HEK293 (cell line): ENCODE results near the gene TTC1.

Experiments used
- GFI1B ChIP-seq: fragments of 450-650 bp; formaldehyde crosslinking; IDR thresholded peaks from 2 replicates; pipeline ENCODE4 v1.5.1; 2016; ENCODE audit warnings: missing biosample characterization, missing genetic modification characterization
- GLIS1 ChIP-seq: fragments of 450-650 bp; formaldehyde crosslinking; IDR thresholded peaks from 2 replicates; pipeline ENCODE4 v1.5.1; 2016; ENCODE audit warnings: missing biosample characterization, missing genetic modification characterization
- KLF16 ChIP-seq: fragments of 450-650 bp; formaldehyde crosslinking; IDR thresholded peaks from 2 replicates; pipeline ENCODE4 v1.5.1; 2017; ENCODE audit warnings: missing biosample characterization, missing genetic modification characterization
- KLF8 ChIP-seq: fragments of 450-650 bp; formaldehyde crosslinking; IDR thresholded peaks from 2 replicates; pipeline ENCODE4 v1.5.1; 2016; ENCODE audit warnings: missing biosample characterization, missing genetic modification characterization
- KLF9 ChIP-seq: fragments of 450-650 bp; formaldehyde crosslinking; IDR thresholded peaks from 2 replicates; pipeline ENCODE4 v1.5.1; 2016; ENCODE audit warnings: missing biosample characterization, missing genetic modification characterization, low read depth
- REPIN1 ChIP-seq: fragments of 450-650 bp; formaldehyde crosslinking; IDR thresholded peaks from 2 replicates; pipeline ENCODE4 v1.5.1; 2017; ENCODE audit warnings: missing biosample characterization, missing genetic modification characterization, low read depth
- SETDB1 ChIP-seq: IDR thresholded peaks from one replicate; pipeline ENCODE4 v1.6.1; 2017; ENCODE audit warnings: mild to moderate bottlenecking, low read length, moderate library complexity, mixed read lengths; ENCODE audit not compliant: insufficient read length
- SP2 ChIP-seq: fragments of 450-650 bp; formaldehyde crosslinking; IDR thresholded peaks from 2 replicates; pipeline ENCODE4 v1.5.1; 2016; ENCODE audit warnings: missing biosample characterization, missing genetic modification characterization
- WT1 ChIP-seq: fragments of 450-650 bp; formaldehyde crosslinking; IDR thresholded peaks from 2 replicates; pipeline ENCODE4 v1.5.1; 2016; ENCODE audit warnings: missing biosample characterization, missing genetic modification characterization
- ZBTB48 ChIP-seq: fragments of 450-650 bp; formaldehyde crosslinking; IDR thresholded peaks from 2 replicates; pipeline ENCODE4 v1.5.1; 2016; ENCODE audit warnings: missing biosample characterization, missing genetic modification characterization
- ZIC2 ChIP-seq: fragments of 450-650 bp; formaldehyde crosslinking; IDR thresholded peaks from 2 replicates; pipeline ENCODE4 v1.5.1; 2016; ENCODE audit warnings: missing biosample characterization, missing genetic modification characterization
- ZNF10 ChIP-seq: fragments of 450-650 bp; formaldehyde crosslinking; IDR thresholded peaks from 2 replicates; pipeline ENCODE4 v1.5.1; 2017; ENCODE audit warnings: missing biosample characterization, missing genetic modification characterization
- ZNF184 ChIP-seq: fragments of 450-650 bp; IDR thresholded peaks from 2 replicates; pipeline ENCODE4 v1.5.1; 2018; ENCODE audit warnings: missing biosample characterization, mild to moderate bottlenecking, missing genetic modification characterization
- ZNF211 ChIP-seq: fragments of 450-650 bp; formaldehyde crosslinking; IDR thresholded peaks from 2 replicates; pipeline ENCODE4 v1.5.1; 2016; ENCODE audit warnings: low read depth, missing biosample characterization, missing genetic modification characterization
- ZNF239 ChIP-seq: fragments of 450-650 bp; formaldehyde crosslinking; IDR thresholded peaks from 2 replicates; pipeline ENCODE4 v1.5.1; 2016; ENCODE audit warnings: missing biosample characterization, missing genetic modification characterization
- ZNF335 ChIP-seq: fragments of 450-650 bp; formaldehyde crosslinking; conservative IDR thresholded peaks from 2 replicates; pipeline ENCODE4 v1.5.1; 2016; ENCODE audit warnings: missing biosample characterization, missing genetic modification characterization
- ZNF654 ChIP-seq: fragments of 450-650 bp; formaldehyde crosslinking; IDR thresholded peaks from 2 replicates; pipeline ENCODE4 v1.5.1; 2016; ENCODE audit warnings: low read depth, missing biosample characterization, missing genetic modification characterization
- ZNF792 ChIP-seq: fragments of 450-650 bp; formaldehyde crosslinking; IDR thresholded peaks from 2 replicates; pipeline ENCODE4 v1.5.1; 2016; ENCODE audit warnings: missing biosample characterization, missing genetic modification characterization
- ZSCAN30 ChIP-seq: fragments of 450-650 bp; IDR thresholded peaks from 2 replicates; pipeline ENCODE4 v1.5.1; 2018; ENCODE audit warnings: missing biosample characterization, mild to moderate bottlenecking, missing genetic modification characterization, moderate library complexity
- TF ChIP-seq, protein P1 (sequence below): fragments of 450-650 bp; formaldehyde crosslinking; IDR thresholded peaks from 2 replicates; pipeline ENCODE4 v1.5.1; 2017; ENCODE audit warnings: missing biosample characterization, missing genetic modification characterization
- TF ChIP-seq, protein P2 (sequence below): fragments of 450-650 bp; formaldehyde crosslinking; IDR thresholded peaks from 2 replicates; pipeline ENCODE4 v1.5.1; 2016; ENCODE audit warnings: missing biosample characterization, missing genetic modification characterization
- TF ChIP-seq, protein P3 (sequence below): fragments of 450-650 bp; formaldehyde crosslinking; IDR thresholded peaks from 2 replicates; pipeline ENCODE4 v1.5.1; 2016; ENCODE audit warnings: missing biosample characterization, missing genetic modification characterization
- TF ChIP-seq, protein P4 (sequence below): sonication (generic); formaldehyde crosslinking; IDR thresholded peaks from 2 replicates; pipeline ENCODE4 v1.8.1; 2022; ENCODE audit warnings: mild to moderate bottlenecking, moderate library complexity, missing genetic modification reagents
- TF ChIP-seq, protein P5 (sequence below): fragments of 450-650 bp; formaldehyde crosslinking; IDR thresholded peaks from 2 replicates; pipeline ENCODE4 v1.5.1; 2017; ENCODE audit warnings: missing biosample characterization, missing genetic modification characterization
- TF ChIP-seq, protein P6 (sequence below): fragments of 450-650 bp; formaldehyde crosslinking; IDR thresholded peaks from 2 replicates; pipeline ENCODE4 v1.5.1; 2016; ENCODE audit warnings: missing biosample characterization, missing genetic modification characterization, borderline replicate concordance
- TF ChIP-seq, protein P7 (sequence below): fragments of 450-650 bp; IDR thresholded peaks from 2 replicates; pipeline ENCODE4 v1.5.1; 2018; ENCODE audit warnings: missing biosample characterization, missing genetic modification characterization

Gene TTC1

DNA sequence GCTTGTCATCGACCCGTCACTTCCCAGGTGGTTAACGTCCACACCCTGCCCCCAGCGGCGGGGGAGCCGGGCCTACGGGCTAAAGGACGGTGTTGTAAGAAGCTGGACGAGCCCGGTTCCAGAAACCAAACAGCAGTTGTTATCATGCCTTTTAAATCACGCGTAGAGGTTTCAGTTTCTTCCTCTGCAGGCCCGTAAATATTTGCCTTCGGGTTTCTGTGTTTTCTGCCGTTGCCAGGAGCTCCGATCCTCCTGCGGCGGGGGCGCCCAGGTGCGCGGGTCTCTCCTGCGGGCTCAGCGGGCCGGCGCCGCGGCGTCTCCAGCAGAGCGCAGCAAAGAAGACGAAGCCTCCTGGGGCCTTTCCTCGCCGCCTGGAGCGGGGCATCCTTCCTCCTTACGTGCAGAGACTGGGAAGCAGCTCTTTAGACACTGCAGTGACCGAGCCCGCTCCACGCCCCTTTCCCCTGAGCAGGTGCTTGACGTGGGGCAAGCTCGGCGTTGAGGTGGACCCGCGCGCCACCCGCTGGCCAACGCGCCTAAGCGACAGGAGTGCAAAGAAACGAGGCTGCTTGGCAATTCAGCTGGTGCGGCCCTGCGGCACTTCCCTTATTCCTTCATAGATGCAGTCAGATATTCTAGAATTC is 21.8 kb upstream of the TTC1 start (continued):
- TF ChIP-seq ZNF792 (tag by site-specific recombination) (no peak), GFI1B (no peak), KLF9 (tag by site-specific recombination) (peak; percentile 85), KLF8 (tag by site-specific recombination) (peak; percentile 45; the same call in 1 of the 2 replicates), GLIS1 (peak; percentile 90), SETDB1 (no peak), ZNF10 (tag by site-specific recombination) (peak; percentile 73; the same call in 1 of the 2 replicates), WT1 (tag by site-specific recombination) (no peak), ZIC2 (tag by site-specific recombination) (peak; percentile 95), ZBTB48 (tag by site-specific recombination) (no peak), ZNF211 (tag by site-specific recombination) (no peak), KLF16 (tag by site-specific recombination) (no peak), ZNF239 (tag by site-specific recombination) (no peak), ZNF335 (tag by site-specific recombination) (peak; percentile 46), SP2 (no peak), ZNF184 (tag by site-specific recombination) (no peak), ZSCAN30 (tag by site-specific recombination) (no peak; the same call in 1 of the 2 replicates), REPIN1 (tag by site-specific recombination) (no peak), ZNF654 (peak; percentile 81)
- TF ChIP-seq, protein P1, sequence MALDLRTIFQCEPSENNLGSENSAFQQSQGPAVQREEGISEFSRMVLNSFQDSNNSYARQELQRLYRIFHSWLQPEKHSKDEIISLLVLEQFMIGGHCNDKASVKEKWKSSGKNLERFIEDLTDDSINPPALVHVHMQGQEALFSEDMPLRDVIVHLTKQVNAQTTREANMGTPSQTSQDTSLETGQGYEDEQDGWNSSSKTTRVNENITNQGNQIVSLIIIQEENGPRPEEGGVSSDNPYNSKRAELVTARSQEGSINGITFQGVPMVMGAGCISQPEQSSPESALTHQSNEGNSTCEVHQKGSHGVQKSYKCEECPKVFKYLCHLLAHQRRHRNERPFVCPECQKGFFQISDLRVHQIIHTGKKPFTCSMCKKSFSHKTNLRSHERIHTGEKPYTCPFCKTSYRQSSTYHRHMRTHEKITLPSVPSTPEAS (tag by site-specific recombination): no peak
- TF ChIP-seq, protein P2, sequence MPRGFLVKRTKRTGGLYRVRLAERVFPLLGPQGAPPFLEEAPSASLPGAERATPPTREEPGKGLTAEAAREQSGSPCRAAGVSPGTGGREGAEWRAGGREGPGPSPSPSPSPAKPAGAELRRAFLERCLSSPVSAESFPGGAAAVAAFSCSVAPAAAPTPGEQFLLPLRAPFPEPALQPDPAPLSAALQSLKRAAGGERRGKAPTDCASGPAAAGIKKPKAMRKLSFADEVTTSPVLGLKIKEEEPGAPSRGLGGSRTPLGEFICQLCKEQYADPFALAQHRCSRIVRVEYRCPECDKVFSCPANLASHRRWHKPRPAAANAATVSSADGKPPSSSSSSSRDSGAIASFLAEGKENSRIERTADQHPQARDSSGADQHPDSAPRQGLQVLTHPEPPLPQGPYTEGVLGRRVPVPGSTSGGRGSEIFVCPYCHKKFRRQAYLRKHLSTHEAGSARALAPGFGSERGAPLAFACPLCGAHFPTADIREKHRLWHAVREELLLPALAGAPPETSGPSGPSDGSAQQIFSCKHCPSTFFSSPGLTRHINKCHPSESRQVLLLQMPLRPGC (tag by site-specific recombination): no peak
- TF ChIP-seq, protein P3, sequence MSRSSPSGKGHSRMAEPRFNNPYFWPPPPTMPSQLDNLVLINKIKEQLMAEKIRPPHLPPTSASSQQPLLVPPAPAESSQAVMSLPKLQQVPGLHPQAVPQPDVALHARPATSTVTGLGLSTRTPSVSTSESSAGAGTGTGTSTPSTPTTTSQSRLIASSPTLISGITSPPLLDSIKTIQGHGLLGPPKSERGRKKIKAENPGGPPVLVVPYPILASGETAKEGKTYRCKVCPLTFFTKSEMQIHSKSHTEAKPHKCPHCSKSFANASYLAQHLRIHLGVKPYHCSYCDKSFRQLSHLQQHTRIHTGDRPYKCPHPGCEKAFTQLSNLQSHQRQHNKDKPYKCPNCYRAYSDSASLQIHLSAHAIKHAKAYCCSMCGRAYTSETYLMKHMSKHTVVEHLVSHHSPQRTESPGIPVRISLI: no peak
- TF ChIP-seq, protein P4, sequence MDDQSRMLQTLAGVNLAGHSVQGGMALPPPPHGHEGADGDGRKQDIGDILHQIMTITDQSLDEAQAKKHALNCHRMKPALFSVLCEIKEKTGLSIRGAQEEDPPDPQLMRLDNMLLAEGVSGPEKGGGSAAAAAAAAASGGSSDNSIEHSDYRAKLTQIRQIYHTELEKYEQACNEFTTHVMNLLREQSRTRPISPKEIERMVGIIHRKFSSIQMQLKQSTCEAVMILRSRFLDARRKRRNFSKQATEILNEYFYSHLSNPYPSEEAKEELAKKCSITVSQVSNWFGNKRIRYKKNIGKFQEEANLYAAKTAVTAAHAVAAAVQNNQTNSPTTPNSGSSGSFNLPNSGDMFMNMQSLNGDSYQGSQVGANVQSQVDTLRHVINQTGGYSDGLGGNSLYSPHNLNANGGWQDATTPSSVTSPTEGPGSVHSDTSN (CRISPR knock-in tag): 0 out of 2 replicates have a peak, but pooled peaks have one; percentile 44
- TF ChIP-seq, protein P5, sequence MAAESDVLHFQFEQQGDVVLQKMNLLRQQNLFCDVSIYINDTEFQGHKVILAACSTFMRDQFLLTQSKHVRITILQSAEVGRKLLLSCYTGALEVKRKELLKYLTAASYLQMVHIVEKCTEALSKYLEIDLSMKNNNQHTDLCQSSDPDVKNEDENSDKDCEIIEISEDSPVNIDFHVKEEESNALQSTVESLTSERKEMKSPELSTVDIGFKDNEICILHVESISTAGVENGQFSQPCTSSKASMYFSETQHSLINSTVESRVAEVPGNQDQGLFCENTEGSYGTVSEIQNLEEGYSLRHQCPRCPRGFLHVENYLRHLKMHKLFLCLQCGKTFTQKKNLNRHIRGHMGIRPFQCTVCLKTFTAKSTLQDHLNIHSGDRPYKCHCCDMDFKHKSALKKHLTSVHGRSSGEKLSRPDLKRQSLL (tag by site-specific recombination): no peak
- TF ChIP-seq, protein P6, sequence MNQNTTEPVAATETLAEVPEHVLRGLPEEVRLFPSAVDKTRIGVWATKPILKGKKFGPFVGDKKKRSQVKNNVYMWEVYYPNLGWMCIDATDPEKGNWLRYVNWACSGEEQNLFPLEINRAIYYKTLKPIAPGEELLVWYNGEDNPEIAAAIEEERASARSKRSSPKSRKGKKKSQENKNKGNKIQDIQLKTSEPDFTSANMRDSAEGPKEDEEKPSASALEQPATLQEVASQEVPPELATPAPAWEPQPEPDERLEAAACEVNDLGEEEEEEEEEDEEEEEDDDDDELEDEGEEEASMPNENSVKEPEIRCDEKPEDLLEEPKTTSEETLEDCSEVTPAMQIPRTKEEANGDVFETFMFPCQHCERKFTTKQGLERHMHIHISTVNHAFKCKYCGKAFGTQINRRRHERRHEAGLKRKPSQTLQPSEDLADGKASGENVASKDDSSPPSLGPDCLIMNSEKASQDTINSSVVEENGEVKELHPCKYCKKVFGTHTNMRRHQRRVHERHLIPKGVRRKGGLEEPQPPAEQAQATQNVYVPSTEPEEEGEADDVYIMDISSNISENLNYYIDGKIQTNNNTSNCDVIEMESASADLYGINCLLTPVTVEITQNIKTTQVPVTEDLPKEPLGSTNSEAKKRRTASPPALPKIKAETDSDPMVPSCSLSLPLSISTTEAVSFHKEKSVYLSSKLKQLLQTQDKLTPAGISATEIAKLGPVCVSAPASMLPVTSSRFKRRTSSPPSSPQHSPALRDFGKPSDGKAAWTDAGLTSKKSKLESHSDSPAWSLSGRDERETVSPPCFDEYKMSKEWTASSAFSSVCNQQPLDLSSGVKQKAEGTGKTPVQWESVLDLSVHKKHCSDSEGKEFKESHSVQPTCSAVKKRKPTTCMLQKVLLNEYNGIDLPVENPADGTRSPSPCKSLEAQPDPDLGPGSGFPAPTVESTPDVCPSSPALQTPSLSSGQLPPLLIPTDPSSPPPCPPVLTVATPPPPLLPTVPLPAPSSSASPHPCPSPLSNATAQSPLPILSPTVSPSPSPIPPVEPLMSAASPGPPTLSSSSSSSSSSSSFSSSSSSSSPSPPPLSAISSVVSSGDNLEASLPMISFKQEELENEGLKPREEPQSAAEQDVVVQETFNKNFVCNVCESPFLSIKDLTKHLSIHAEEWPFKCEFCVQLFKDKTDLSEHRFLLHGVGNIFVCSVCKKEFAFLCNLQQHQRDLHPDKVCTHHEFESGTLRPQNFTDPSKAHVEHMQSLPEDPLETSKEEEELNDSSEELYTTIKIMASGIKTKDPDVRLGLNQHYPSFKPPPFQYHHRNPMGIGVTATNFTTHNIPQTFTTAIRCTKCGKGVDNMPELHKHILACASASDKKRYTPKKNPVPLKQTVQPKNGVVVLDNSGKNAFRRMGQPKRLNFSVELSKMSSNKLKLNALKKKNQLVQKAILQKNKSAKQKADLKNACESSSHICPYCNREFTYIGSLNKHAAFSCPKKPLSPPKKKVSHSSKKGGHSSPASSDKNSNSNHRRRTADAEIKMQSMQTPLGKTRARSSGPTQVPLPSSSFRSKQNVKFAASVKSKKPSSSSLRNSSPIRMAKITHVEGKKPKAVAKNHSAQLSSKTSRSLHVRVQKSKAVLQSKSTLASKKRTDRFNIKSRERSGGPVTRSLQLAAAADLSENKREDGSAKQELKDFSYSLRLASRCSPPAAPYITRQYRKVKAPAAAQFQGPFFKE (tag by site-specific recombination): no peak
- TF ChIP-seq, protein P7, sequence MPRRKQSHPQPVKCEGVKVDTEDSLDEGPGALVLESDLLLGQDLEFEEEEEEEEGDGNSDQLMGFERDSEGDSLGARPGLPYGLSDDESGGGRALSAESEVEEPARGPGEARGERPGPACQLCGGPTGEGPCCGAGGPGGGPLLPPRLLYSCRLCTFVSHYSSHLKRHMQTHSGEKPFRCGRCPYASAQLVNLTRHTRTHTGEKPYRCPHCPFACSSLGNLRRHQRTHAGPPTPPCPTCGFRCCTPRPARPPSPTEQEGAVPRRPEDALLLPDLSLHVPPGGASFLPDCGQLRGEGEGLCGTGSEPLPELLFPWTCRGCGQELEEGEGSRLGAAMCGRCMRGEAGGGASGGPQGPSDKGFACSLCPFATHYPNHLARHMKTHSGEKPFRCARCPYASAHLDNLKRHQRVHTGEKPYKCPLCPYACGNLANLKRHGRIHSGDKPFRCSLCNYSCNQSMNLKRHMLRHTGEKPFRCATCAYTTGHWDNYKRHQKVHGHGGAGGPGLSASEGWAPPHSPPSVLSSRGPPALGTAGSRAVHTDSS (tag by site-specific recombination): no peak
